ENCODE measurements around the gene COMMD3. TPM values are rescaled to one million over a fixed set of nuclear protein-coding genes. Genes with fewer than 3 reads are reported as not detected.
A peak's percentile ranks its signal among the peaks of the same experiment; 100 is the strongest.

COMMD3 gene
- total RNA-seq, 4 donors from 2014 or later: 17.2 to 28.2 (median 23.8) TPM

DNA sequence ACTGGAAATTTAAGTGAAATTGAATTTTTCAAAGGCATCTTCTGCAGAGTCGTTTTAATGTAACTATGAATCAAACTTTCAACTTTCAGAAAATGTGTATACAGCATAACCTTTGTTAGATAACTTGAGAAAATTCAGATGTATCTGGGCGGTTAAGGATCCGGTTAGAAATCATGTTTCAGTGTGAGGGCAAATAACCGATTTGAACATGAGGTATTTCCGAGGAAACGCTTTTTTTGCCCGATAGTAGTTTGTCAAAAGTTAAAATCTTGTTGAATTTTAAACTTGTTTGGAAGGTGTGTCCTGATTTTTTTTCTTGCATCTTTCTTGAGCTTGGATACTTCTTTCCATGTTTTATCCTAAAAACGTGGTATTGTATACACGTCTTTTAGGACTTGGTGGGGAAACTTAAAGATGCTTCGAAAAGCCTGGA lies 3.4 kb downstream of the COMMD3 start:
- Histone ChIP-seq H3K27ac (peak overlapping the region in 2 of 4 donors; percentile 88 to 99), H3K4me1 (peaks cover 0 to 64% (median 20%) of the 10 kb centered on the region in 4 donors), H3K9me3 (no peaks in the 10 kb centered on the region), H3K27me3 (no peaks in the 10 kb centered on the region), H3K4me3 (peak overlapping the region in 1 of 4 donors; percentile 99), H3K36me3 (no peaks in the 10 kb centered on the region)
- DNase-seq (ENCODE audit: low spot score in 2 of 2): no peak
- TF ChIP-seq, protein P1, sequence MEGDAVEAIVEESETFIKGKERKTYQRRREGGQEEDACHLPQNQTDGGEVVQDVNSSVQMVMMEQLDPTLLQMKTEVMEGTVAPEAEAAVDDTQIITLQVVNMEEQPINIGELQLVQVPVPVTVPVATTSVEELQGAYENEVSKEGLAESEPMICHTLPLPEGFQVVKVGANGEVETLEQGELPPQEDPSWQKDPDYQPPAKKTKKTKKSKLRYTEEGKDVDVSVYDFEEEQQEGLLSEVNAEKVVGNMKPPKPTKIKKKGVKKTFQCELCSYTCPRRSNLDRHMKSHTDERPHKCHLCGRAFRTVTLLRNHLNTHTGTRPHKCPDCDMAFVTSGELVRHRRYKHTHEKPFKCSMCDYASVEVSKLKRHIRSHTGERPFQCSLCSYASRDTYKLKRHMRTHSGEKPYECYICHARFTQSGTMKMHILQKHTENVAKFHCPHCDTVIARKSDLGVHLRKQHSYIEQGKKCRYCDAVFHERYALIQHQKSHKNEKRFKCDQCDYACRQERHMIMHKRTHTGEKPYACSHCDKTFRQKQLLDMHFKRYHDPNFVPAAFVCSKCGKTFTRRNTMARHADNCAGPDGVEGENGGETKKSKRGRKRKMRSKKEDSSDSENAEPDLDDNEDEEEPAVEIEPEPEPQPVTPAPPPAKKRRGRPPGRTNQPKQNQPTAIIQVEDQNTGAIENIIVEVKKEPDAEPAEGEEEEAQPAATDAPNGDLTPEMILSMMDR (IDR thresholded peaks at IDR 0.05): no peak
- TF ChIP-seq POLR2A (IDR thresholded peaks at IDR 0.05) (no peak), EP300 (IDR thresholded peaks at IDR 0.05) (no peak)
- WGBS, 2 donors: 86 to 87% methylated on average over 10 of the region's 10 CpGs

DNA sequence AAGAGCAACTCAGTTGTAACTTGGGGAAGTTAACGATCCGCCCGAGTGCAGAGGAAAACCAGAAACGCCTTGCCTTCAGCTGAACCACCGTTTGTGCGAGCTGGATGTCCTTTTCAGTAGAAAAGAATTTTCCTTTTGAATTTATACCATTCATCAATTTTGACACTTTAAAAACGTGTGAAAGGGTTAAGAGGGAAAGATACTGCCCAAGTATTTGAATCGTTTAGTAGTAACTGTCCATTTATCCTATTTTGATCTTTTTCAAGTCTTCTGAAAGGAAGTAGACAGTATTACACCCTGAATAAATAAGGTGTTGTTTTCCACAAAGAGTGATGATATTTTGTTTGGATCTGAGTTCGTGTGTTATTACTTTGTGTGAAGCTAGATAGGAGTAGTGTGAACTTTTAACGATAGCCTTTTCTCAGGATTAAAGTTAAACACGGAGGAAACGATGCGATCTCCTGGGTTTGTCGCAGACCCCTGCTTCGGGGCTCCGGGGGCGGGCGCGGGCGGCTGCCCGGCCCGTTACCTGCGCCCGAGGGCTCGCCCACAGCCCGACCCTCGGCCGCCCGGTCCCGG lies 3.9 kb downstream of the COMMD3 start:
- H3K36me3 ChIP-seq: no peaks in the 10 kb centered on the region
- H3K9me3 ChIP-seq: no peaks in the 10 kb centered on the region
- H3K4me1 ChIP-seq: peaks cover 0 to 65% (median 22%) of the 10 kb centered on the region in 4 donors
- peak overlapping the region; percentile 70 to 99 (median 83) for H3K27ac ChIP-seq
- H3K27me3 ChIP-seq: no peaks in the 10 kb centered on the region
- DNase-seq (ENCODE audit: low spot score in 2 of 2): no peak
- TF ChIP-seq EP300 (IDR thresholded peaks at IDR 0.05): no peak
- TF ChIP-seq, protein P1 (IDR thresholded peaks at IDR 0.05): peak in 2 of 5 experiments; percentile 16
- TF ChIP-seq POLR2A (IDR thresholded peaks at IDR 0.05): no peak
- peak overlapping the region; percentile 8 to 99 (median 67) for H3K4me3 ChIP-seq
- 11 to 16% methylated on average over 24 to 26 of the region's 30 CpGs for WGBS, 2 donors

DNA sequence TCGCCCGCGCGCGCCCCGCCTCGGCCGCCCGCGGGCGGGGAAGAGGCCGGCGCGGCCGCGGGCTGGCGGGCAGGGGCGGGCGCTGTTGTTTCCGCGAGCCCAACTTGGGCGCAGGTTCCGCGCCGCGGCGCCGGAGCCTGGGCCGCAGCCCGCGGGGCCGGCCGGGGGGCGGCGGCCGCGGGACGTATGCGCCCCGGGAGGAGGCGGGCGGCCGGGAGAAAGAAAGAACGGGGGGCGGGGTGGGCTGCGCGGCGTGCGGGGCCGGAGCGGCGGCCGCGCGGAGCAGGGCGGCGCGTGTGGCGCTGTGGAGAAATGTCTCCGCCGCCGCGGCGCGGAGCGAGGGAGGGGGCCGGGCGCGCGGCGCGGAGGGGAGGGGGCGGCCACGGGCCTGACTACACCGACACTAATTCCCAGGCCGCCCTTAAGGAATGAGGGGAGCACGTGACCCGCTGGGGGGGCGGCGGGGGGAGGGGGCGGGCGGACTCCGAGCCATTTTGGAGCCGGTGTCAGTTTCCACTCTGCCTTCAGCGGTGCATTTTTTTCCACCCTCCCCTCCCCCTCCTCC lies 4.5 kb downstream of the COMMD3 start, which contains the start of gene BMI1:
Gene BMI1 (plus strand): TSS at position 509 of the 565 bp plus-strand sequence. CDS start 5,351 bp downstream, outside the sequence.
- DNase-seq (ENCODE audit: low spot score in 2 of 2): peak; percentile 73 to 76
- Histone ChIP-seq H3K9me3 (no peaks in the 10 kb centered on the region), H3K4me3 (peak within 1 kb of the TSS; percentile 82 to 99 (median 96)), H3K36me3 (no peaks in the 10 kb centered on the region), H3K4me1 (peaks cover 0 to 64% (median 22%) of the 10 kb centered on the region in 4 donors), H3K27ac (peak within 1 kb of the TSS; percentile 94 to 99 (median 97)), H3K27me3 (no peaks in the 10 kb centered on the region)
- TF ChIP-seq EP300 (IDR thresholded peaks at IDR 0.05): no peak
- TF ChIP-seq, protein P1 (IDR thresholded peaks at IDR 0.05): peak in 1 of 5 experiments; percentile 9
- WGBS, 2 donors: 1% methylated on average over 17 to 27 of the region's 85 CpGs

DNA sequence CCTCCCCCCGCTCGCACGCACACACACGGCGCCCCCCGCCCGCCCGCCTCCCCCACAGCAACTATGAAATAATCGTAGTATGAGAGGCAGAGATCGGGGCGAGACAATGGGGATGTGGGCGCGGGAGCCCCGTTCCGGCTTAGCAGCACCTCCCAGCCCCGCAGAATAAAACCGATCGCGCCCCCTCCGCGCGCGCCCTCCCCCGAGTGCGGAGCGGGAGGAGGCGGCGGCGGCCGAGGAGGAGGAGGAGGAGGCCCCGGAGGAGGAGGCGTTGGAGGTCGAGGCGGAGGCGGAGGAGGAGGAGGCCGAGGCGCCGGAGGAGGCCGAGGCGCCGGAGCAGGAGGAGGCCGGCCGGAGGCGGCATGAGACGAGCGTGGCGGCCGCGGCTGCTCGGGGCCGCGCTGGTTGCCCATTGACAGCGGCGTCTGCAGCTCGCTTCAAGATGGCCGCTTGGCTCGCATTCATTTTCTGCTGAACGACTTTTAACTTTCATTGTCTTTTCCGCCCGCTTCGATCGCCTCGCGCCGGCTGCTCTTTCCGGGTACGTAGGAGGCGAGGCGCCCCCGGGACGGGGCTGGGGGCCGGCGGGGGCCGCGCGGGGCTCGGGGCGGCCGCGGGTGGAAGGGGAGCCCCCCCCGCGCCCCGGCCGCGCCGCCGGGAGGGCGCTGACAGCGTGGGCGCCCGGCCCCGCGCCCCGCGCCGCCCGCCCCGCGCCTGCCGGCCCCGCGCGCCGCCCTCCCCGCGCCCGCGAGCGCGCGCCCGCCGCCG lies 5.2 kb downstream of the COMMD3 start:
- Histone ChIP-seq H3K36me3 (no peaks in the 10 kb centered on the region), H3K27me3 (no peaks in the 10 kb centered on the region), H3K4me1 (peaks cover 0 to 69% (median 25%) of the 10 kb centered on the region in 4 donors), H3K27ac (peak overlapping the region; percentile 94 to 99 (median 97)), H3K4me3 (peak overlapping the region; percentile 57 to 99 (median 96)), H3K9me3 (no peaks in the 10 kb centered on the region)
- peak in 1 of 2 donors; percentile 42 for DNase-seq (ENCODE audit: low spot score in 2 of 2)
- WGBS, 2 donors: 1% methylated on average over 18 to 59 of the region's 114 CpGs
- TF ChIP-seq, protein P1 (IDR thresholded peaks at IDR 0.05): no peak
- TF ChIP-seq EP300 (IDR thresholded peaks at IDR 0.05): peak in 1 of 2 donors; percentile 70
- TF ChIP-seq POLR2A (IDR thresholded peaks at IDR 0.05): peak in 1 of 2 donors; percentile 23
